ENCODE data around the gene RAB17. TPM values are rescaled to one million over a fixed set of nuclear protein-coding genes. Genes with fewer than 3 reads are reported as not detected.
A peak's percentile ranks its signal among the peaks of the same experiment; 100 is the strongest.

RAB17 gene
- total and polyA plus RNA-seq, 10 of the 15 experiments (the other 5 are each of a cell fraction or from before 2014, with no cell fraction given) = 0.07 to 1.4 (median 0.28) TPM; not detected in 3

- in situ Hi-C loops (cut with MboI) = loop anchor here (5.0 kb wide), 2 partner anchors 60 to 415 kb away; no protein-coding TSS in a partner anchor
- intact Hi-C loops (cut with micrococcal nuclease; ENCODE audit: unreplicated experiment) = loop anchor here (1.0 to 5.0 kb wide), 4 partner anchors 60 to 418 kb away; no protein-coding TSS in a partner anchor
- Histone ChIP-seq H2AFZ (ENCODE audit: control insufficient read depth, low read depth, low read length) (no peak overlapping the region), H3K4me3 (no peak overlapping the region), H3K36me3 (ENCODE audit: control insufficient read depth in 2 of 2, insufficient read depth in 2 of 2, low read length in 1 of 2) (no peaks in the 10 kb centered on the region), H3K27me3 (replicated peaks in 1 of 2; ENCODE audit: control insufficient read depth in 2 of 2, insufficient read depth in 2 of 2, low read length in 1 of 2) (peaks cover 0 to 2% of the 10 kb centered on the region in 2 experiments; a peak in 1 of 4 replicates), H3K27ac (ENCODE audit: control insufficient read depth, insufficient read depth) (no peak overlapping the region), H3K4me2 (ENCODE audit: control insufficient read depth, insufficient read depth) (no peak overlapping the region), H3K4me1 (ENCODE audit: control insufficient read depth, insufficient read depth, low read length) (no peaks in the 10 kb centered on the region), H3K79me2 (ENCODE audit: control insufficient read depth, insufficient read depth, low read length) (no peaks in the 10 kb centered on the region), H3K9me3 (replicated peaks; ENCODE audit: control insufficient read depth, insufficient read depth, low read length) (no peaks in the 10 kb centered on the region; the same call in 2 of the 3 replicates), H3K9ac (ENCODE audit: control insufficient read depth, insufficient read depth, low read length) (no peak overlapping the region), H4K20me1 (ENCODE audit: control insufficient read depth, insufficient read depth) (no peaks in the 10 kb centered on the region)
- BruUV-seq (replicated peaks) = no TSS peak
- RAD21 ChIA-PET (ENCODE audit: unreplicated experiment) = interaction anchor here (0.7 to 7.4 kb wide), 16 partner anchors 8 to 453 kb away, joined by 3 to 300 read pairs (median 6); no protein-coding TSS in a partner anchor
- 48% methylated on average over 4 of the region's 4 CpGs for WGBS (ENCODE audit: insufficient coverage, insufficient replicate concordance, low lambda C conversion rate, missing lambda C conversion rate)
- SMC1A ChIA-PET (ENCODE audit: uncharacterized antibody, unreplicated experiment) = interaction anchor here (0.6 to 7.1 kb wide), 21 partner anchors 9 to 180 kb away, joined by 3 to 190 read pairs (median 4); no protein-coding TSS in a partner anchor
- POLR2A ChIA-PET = interaction anchor here (2.3 kb wide), 1 partner anchor 60 kb away, joined by 11 read pairs; no protein-coding TSS in a partner anchor
- no peak for DNase-seq (ENCODE audit: low read depth, low spot score)
- no peak for TF ChIP-seq RUNX3 (IDR thresholded peaks at IDR 0.05; ENCODE audit: low read length)
- TF ChIP-seq FOXM1 (IDR thresholded peaks at IDR 0.05; ENCODE audit: low read depth, low read length) = no peak
- no peak for TF ChIP-seq CEBPB (IDR thresholded peaks at IDR 0.05; ENCODE audit: borderline replicate concordance in 1 of 2, low read depth in 2 of 2, low read length in 2 of 2)
- no peak for TF ChIP-seq BMI1 (IDR thresholded peaks at IDR 0.05; ENCODE audit: borderline replicate concordance)
- no peak for ATAC-seq
- CTCF ChIA-PET = interaction anchor here (0.7 to 6.7 kb wide), 32 partner anchors 10 to 451 kb away, joined by 3 to 364 read pairs (median 8); partner anchors contain the start of gene RAB17
- FAIRE-seq = no peak
These were observed 17.8 kb downstream of the RAB17 start for GRCh38 chr2:237572742-237573101.

DNA sequence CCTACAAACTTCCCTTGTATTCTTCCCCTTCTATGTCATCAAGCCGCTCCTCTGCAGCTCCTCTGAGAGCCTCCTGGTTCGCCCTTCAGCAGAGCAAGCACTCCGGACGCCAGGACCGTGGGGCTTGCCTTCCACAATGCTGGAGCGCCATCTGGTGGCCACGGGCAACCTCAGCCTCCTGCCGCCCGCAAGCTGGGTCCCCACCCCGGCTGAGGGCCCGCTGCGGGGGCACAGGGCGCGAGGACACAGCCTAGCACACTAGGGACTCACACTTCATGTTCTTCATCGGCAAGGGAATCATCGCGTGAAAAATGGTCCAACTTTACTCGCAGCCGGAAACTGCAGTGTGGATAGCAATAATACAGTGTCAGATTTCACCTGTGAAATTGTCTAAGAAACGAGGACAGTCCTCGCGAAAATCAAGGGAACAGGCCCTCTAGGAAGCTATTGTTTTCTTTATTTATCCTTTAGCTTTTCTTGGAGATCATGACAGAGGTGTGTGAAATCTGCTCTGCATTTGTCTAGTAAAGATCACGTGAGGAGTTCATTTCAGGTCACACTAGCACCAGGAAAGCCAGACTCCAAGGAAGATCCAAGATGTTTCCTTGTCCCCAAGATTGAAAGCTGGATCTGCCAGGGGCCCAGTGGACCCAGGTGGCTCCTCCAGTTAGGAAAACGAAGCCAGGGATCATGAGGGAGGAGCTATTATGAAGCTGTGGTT is 18.4 kb downstream of the RAB17 start:
- DNase-seq (ENCODE audit: low read depth, low spot score) = peak; percentile 34
- no peak overlapping the region for H2AFZ ChIP-seq (ENCODE audit: control insufficient read depth, low read depth, low read length)
- no peaks in the 10 kb centered on the region for H3K36me3 ChIP-seq (ENCODE audit: control insufficient read depth in 2 of 2, insufficient read depth in 2 of 2, low read length in 1 of 2)
- intact Hi-C loops (cut with micrococcal nuclease; ENCODE audit: unreplicated experiment) = loop anchor here (1.0 to 5.0 kb wide), 4 partner anchors 60 to 418 kb away; no protein-coding TSS in a partner anchor
- H3K4me1 ChIP-seq (ENCODE audit: control insufficient read depth, insufficient read depth, low read length) = no peaks in the 10 kb centered on the region
- peaks cover 0 to 2% of the 10 kb centered on the region in 2 experiments; a peak in 1 of 4 replicates for H3K27me3 ChIP-seq (replicated peaks in 1 of 2; ENCODE audit: control insufficient read depth in 2 of 2, insufficient read depth in 2 of 2, low read length in 1 of 2)
- H4K20me1 ChIP-seq (ENCODE audit: control insufficient read depth, insufficient read depth) = no peaks in the 10 kb centered on the region
- H3K27ac ChIP-seq (ENCODE audit: control insufficient read depth, insufficient read depth) = no peak overlapping the region
- CTCF ChIA-PET = interaction anchor here (0.7 to 6.7 kb wide), 41 partner anchors 10 to 463 kb away, joined by 3 to 364 read pairs (median 6); partner anchors contain the start of gene RAB17
- no peaks in the 10 kb centered on the region for H3K79me2 ChIP-seq (ENCODE audit: control insufficient read depth, insufficient read depth, low read length)
- POLR2A ChIA-PET = interaction anchor here (2.3 kb wide), 1 partner anchor 59 kb away, joined by 11 read pairs; no protein-coding TSS in a partner anchor
- RAD21 ChIA-PET (ENCODE audit: unreplicated experiment) = interaction anchor here (0.6 to 7.4 kb wide), 33 partner anchors 8 to 452 kb away, joined by 3 to 300 read pairs (median 4); partner anchors contain the start of gene RAB17
- H3K4me2 ChIP-seq (ENCODE audit: control insufficient read depth, insufficient read depth) = no peak overlapping the region
- WGBS (ENCODE audit: insufficient coverage, insufficient replicate concordance, low lambda C conversion rate, missing lambda C conversion rate) = 10% methylated on average over 24 of the region's 24 CpGs
- H3K4me3 ChIP-seq = no peak overlapping the region
- H3K9me3 ChIP-seq (replicated peaks; ENCODE audit: control insufficient read depth, insufficient read depth, low read length) = no peaks in the 10 kb centered on the region; the same call in 2 of the 3 replicates
- ATAC-seq = peak; percentile 99
- no peak overlapping the region for H3K9ac ChIP-seq (ENCODE audit: control insufficient read depth, insufficient read depth, low read length)
- peak; percentile 73 for FAIRE-seq
- in situ Hi-C loops (cut with MboI) = loop anchor here (5.0 kb wide), 2 partner anchors 60 to 415 kb away; no protein-coding TSS in a partner anchor
- SMC1A ChIA-PET (ENCODE audit: uncharacterized antibody, unreplicated experiment) = interaction anchor here (0.6 to 7.1 kb wide), 31 partner anchors 9 to 421 kb away, joined by 3 to 190 read pairs (median 4); no protein-coding TSS in a partner anchor
- BruUV-seq (replicated peaks) = no TSS peak
- TF ChIP-seq SMAD1 (IDR thresholded peaks at IDR 0.05; ENCODE audit: low read depth, partially characterized antibody) (no peak), EP300 (IDR thresholded peaks at IDR 0.05; ENCODE audit: borderline replicate concordance in 1 of 2, control insufficient read depth in 1 of 2, low read depth in 2 of 2, low read length in 2 of 2) (no peak), TBL1XR1 (IDR thresholded peaks at IDR 0.05; ENCODE audit: low read depth, low read length) (0 out of 2 replicates have a peak, but pooled peaks have one; percentile 34), SUZ12 (IDR thresholded peaks at IDR 0.05; ENCODE audit: unreplicated experiment) (no peak), NFXL1 (IDR thresholded peaks at IDR 0.05; ENCODE audit: borderline replicate concordance) (no peak)
- TF ChIP-seq, protein P1, sequence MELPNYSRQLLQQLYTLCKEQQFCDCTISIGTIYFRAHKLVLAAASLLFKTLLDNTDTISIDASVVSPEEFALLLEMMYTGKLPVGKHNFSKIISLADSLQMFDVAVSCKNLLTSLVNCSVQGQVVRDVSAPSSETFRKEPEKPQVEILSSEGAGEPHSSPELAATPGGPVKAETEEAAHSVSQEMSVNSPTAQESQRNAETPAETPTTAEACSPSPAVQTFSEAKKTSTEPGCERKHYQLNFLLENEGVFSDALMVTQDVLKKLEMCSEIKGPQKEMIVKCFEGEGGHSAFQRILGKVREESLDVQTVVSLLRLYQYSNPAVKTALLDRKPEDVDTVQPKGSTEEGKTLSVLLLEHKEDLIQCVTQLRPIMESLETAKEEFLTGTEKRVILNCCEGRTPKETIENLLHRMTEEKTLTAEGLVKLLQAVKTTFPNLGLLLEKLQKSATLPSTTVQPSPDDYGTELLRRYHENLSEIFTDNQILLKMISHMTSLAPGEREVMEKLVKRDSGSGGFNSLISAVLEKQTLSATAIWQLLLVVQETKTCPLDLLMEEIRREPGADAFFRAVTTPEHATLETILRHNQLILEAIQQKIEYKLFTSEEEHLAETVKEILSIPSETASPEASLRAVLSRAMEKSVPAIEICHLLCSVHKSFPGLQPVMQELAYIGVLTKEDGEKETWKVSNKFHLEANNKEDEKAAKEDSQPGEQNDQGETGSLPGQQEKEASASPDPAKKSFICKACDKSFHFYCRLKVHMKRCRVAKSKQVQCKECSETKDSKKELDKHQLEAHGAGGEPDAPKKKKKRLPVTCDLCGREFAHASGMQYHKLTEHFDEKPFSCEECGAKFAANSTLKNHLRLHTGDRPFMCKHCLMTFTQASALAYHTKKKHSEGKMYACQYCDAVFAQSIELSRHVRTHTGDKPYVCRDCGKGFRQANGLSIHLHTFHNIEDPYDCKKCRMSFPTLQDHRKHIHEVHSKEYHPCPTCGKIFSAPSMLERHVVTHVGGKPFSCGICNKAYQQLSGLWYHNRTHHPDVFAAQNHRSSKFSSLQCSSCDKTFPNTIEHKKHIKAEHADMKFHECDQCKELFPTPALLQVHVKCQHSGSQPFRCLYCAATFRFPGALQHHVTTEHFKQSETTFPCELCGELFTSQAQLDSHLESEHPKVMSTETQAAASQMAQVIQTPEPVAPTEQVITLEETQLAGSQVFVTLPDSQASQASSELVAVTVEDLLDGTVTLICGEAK (IDR thresholded peaks at IDR 0.05; ENCODE audit: borderline replicate concordance) = no peak

All from GM12878 (cell line).